DND-41 (cell line): Measurements from ENCODE around the gene CCDC71L.

Experiments
- ATAC-seq: fragments of 200-7000 bp; cut with Tn5 transposase; 3 replicates; pipeline ENCODE4 v1.9.1; 2021; ENCODE audit warnings: low read depth; ENCODE audit not compliant: insufficient read depth
- DNase-seq: peaks from one replicate; pipeline ENCODE4 v3.0.0-alpha.2; 2020
- H2AFZ ChIP-seq: 2 replicates; pipeline ENCODE4 v1.6.0; 2012; ENCODE audit warnings: low read depth, low read length
- H3K27ac ChIP-seq: 2 replicates; pipeline ENCODE4 v1.5.1; 2012; ENCODE audit warnings: low read length, inconsistent platforms
- H3K27me3 ChIP-seq: fragments of 200-600 bp; sonication (generic); 2 replicates; pipeline ENCODE4 v1.6.0; 2012; ENCODE audit warnings: low read length, mild to moderate bottlenecking, inconsistent platforms; ENCODE audit not compliant: insufficient read depth, poor library complexity
- H3K36me3 ChIP-seq: 2 replicates; pipeline ENCODE4 v1.5.1; 2012; ENCODE audit warnings: low read length, inconsistent platforms; ENCODE audit not compliant: insufficient read depth
- H3K4me1 ChIP-seq: 2 replicates; pipeline ENCODE4 v1.5.1; 2012; ENCODE audit warnings: mild to moderate bottlenecking, low read length; ENCODE audit not compliant: insufficient read depth
- H3K4me2 ChIP-seq: 2 replicates; pipeline ENCODE4 v1.6.0; 2012; ENCODE audit warnings: mild to moderate bottlenecking, moderate library complexity, low read length, inconsistent platforms; ENCODE audit not compliant: insufficient read depth
- H3K4me3 ChIP-seq, 2 experiments: fragments of 200-600 bp in 1 of 2; shearing (Covaris generic) in 1 of 2; 2 replicates each; pipeline ENCODE4 v1.5.1; 2012 to 2016; ENCODE audit warnings: inconsistent platforms in 2 of 2, low read length in 2 of 2, mild to moderate bottlenecking in 2 of 2, low read depth in 1 of 2, moderate library complexity in 1 of 2
- H3K79me2 ChIP-seq: 2 replicates; pipeline ENCODE4 v1.6.0; 2012; ENCODE audit warnings: low read length, inconsistent platforms; ENCODE audit not compliant: insufficient read depth
- H3K9ac ChIP-seq: 2 replicates; pipeline ENCODE4 v1.6.0; 2012; ENCODE audit warnings: low read depth, mild to moderate bottlenecking, inconsistent platforms, low read length, moderate library complexity
- H3K9me3 ChIP-seq: 2 replicates; pipeline ENCODE4 v1.5.1; 2012; ENCODE audit warnings: low read length, moderate library complexity, mild to moderate bottlenecking, inconsistent platforms; ENCODE audit not compliant: insufficient read depth, severe bottlenecking
- H4K20me1 ChIP-seq: 2 replicates; pipeline ENCODE4 v1.6.0; 2012; ENCODE audit warnings: low read length; ENCODE audit not compliant: insufficient read depth
- EZH2 ChIP-seq: IDR thresholded peaks from 3 replicates; pipeline ENCODE4 v1.6.1; 2012; ENCODE audit warnings: borderline replicate concordance, low read depth, mild to moderate bottlenecking, moderate library complexity, low read length, inconsistent platforms; ENCODE audit not compliant: severe bottlenecking
- TF ChIP-seq, protein P1 (sequence below): IDR thresholded peaks from 2 replicates; pipeline ENCODE4 v1.5.1; 2012; ENCODE audit warnings: borderline replicate concordance, low read length, moderate library complexity, mild to moderate bottlenecking; ENCODE audit not compliant: poor library complexity, severe bottlenecking; ENCODE audit errors: extremely low read depth

CCDC71L gene

DNA sequence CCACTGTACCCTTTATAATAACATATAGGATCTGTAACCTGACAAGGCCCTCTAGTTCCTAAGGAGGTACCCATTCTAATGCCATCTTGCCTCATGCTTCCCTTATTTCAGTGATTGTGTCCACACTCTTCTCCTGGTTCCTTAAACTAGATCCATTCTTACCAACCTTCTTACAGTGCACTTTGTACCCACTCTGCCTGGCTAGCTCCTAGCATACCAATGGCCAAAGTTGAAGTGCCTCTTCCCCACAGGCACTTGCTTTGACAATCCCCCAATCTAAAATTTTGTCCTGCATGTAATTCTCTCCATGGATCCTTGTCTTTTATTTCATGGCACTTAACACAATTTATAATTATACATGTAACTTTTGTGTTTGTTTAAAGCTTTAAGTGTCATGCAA is 40.9 kb downstream of the CCDC71L start:
- no peak for DNase-seq
- no peaks in the 10 kb centered on the region for H3K36me3 ChIP-seq
- no peaks in the 10 kb centered on the region for H3K79me2 ChIP-seq
- H3K4me3 ChIP-seq, result no peak overlapping the region
- no peaks in the 10 kb centered on the region for H3K27me3 ChIP-seq
- no peak overlapping the region for H3K4me2 ChIP-seq
- TF ChIP-seq, protein P1, sequence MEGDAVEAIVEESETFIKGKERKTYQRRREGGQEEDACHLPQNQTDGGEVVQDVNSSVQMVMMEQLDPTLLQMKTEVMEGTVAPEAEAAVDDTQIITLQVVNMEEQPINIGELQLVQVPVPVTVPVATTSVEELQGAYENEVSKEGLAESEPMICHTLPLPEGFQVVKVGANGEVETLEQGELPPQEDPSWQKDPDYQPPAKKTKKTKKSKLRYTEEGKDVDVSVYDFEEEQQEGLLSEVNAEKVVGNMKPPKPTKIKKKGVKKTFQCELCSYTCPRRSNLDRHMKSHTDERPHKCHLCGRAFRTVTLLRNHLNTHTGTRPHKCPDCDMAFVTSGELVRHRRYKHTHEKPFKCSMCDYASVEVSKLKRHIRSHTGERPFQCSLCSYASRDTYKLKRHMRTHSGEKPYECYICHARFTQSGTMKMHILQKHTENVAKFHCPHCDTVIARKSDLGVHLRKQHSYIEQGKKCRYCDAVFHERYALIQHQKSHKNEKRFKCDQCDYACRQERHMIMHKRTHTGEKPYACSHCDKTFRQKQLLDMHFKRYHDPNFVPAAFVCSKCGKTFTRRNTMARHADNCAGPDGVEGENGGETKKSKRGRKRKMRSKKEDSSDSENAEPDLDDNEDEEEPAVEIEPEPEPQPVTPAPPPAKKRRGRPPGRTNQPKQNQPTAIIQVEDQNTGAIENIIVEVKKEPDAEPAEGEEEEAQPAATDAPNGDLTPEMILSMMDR, result no peak
- TF ChIP-seq EZH2, result no peak
- no peaks in the 10 kb centered on the region for H4K20me1 ChIP-seq
- no peak overlapping the region for H2AFZ ChIP-seq
- no peak for ATAC-seq
- H3K27ac ChIP-seq, result no peak overlapping the region
- no peak overlapping the region for H3K9ac ChIP-seq
- peaks cover 8% of the 10 kb centered on the region for H3K9me3 ChIP-seq
- H3K4me1 ChIP-seq, result no peaks in the 10 kb centered on the region

GRCh38 chr7:106619213-106619612 is 41.7 kb downstream of the CCDC71L start:
- Histone ChIP-seq H3K4me1 (no peaks in the 10 kb centered on the region), H3K4me2 (no peak overlapping the region), H3K27me3 (no peaks in the 10 kb centered on the region), H3K79me2 (no peaks in the 10 kb centered on the region), H4K20me1 (no peaks in the 10 kb centered on the region), H3K9ac (no peak overlapping the region), H3K4me3 (no peak overlapping the region), H2AFZ (no peak overlapping the region), H3K27ac (no peak overlapping the region), H3K36me3 (no peaks in the 10 kb centered on the region), H3K9me3 (peaks cover 8% of the 10 kb centered on the region)
- no peak for ATAC-seq
- TF ChIP-seq EZH2, result no peak
- TF ChIP-seq, protein P1, result no peak
- no peak for DNase-seq

GRCh38 chr7:106618480-106618879 is 42.5 kb downstream of the CCDC71L start:
- Histone ChIP-seq H3K27ac (no peak overlapping the region), H2AFZ (no peak overlapping the region), H3K4me2 (no peak overlapping the region), H3K36me3 (no peaks in the 10 kb centered on the region), H3K79me2 (no peaks in the 10 kb centered on the region), H3K9me3 (peaks cover 8% of the 10 kb centered on the region), H4K20me1 (no peaks in the 10 kb centered on the region), H3K9ac (no peak overlapping the region), H3K27me3 (no peaks in the 10 kb centered on the region), H3K4me1 (no peaks in the 10 kb centered on the region), H3K4me3 (no peak overlapping the region)
- ATAC-seq, result no peak
- DNase-seq, result no peak
- TF ChIP-seq, protein P1, result no peak
- no peak for TF ChIP-seq EZH2

DNA sequence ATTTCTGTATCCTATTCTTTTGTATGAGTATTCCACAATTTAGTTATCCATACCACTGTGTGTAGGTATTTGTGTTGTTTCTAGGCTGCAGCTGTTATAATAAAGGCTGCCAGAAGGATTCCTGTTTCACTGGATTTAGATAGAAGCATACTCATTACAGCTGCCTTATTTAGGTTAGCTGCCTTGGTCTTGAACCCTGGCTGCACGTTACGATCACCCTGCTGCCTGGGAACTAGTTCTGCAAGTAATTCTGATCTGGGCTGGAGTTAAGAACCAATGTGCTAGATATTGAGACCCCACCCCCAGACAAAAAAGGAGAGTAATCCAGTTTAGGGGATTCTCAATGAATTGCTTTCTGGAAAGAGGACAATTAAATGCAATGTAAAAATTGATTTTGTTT is 43.1 kb downstream of the CCDC71L start:
- ATAC-seq (no peak), DNase-seq (no peak)
- Histone ChIP-seq H3K79me2 (no peaks in the 10 kb centered on the region), H3K36me3 (no peaks in the 10 kb centered on the region), H4K20me1 (no peaks in the 10 kb centered on the region), H3K4me2 (no peak overlapping the region), H3K27me3 (no peaks in the 10 kb centered on the region), H3K27ac (no peak overlapping the region), H3K4me1 (no peaks in the 10 kb centered on the region), H3K9me3 (peaks cover 7% of the 10 kb centered on the region), H3K4me3 (no peak overlapping the region), H3K9ac (no peak overlapping the region), H2AFZ (no peak overlapping the region)
- TF ChIP-seq, protein P1, result no peak
- TF ChIP-seq EZH2, result no peak
